ENCODE data around the gene ESRRG.
"Not testable (repeated sequence)": the region's sequence is repeated elsewhere in the genome, so short reads cannot be mapped to it uniquely, and the experiment has no call there.

The ESRRG gene

GRCh38 chr1:216705676-216706075, 17.6 kb downstream of the ESRRG start:
- TF ChIP-seq CTCF (IDR thresholded peaks at IDR 0.05; ENCODE audit: low read depth, low read length), result no peak

GRCh38 chr1:216704065-216704464, 19.2 kb downstream of the ESRRG start:
- H3K4me3 ChIP-seq (ENCODE audit: low read depth, low read length), result not testable (repeated sequence)

More at GRCh38 chr1:216705676-216706075, 17.6 kb downstream of the ESRRG start:
- H3K4me3 ChIP-seq (ENCODE audit: low read depth, low read length), result no peak overlapping the region

GRCh38 chr1:216702170-216702569, 21.1 kb downstream of the ESRRG start:
- no peak for TF ChIP-seq CTCF (IDR thresholded peaks at IDR 0.05; ENCODE audit: low read depth, low read length)
- H3K4me3 ChIP-seq (ENCODE audit: low read depth, low read length), result no peak overlapping the region

GRCh38 chr1:216700779-216701178, 22.4 kb downstream of the ESRRG start:
- no peak for TF ChIP-seq CTCF (IDR thresholded peaks at IDR 0.05; ENCODE audit: low read depth, low read length)

GRCh38 chr1:216691710-216692109, 31.5 kb downstream of the ESRRG start:
- H3K4me3 ChIP-seq (ENCODE audit: low read depth, low read length), result no peak overlapping the region
- no peak for TF ChIP-seq CTCF (IDR thresholded peaks at IDR 0.05; ENCODE audit: low read depth, low read length)

More at GRCh38 chr1:216700779-216701178, 22.4 kb downstream of the ESRRG start:
- no peak overlapping the region for H3K4me3 ChIP-seq (ENCODE audit: low read depth, low read length)

GRCh38 chr1:216690603-216691002, 32.6 kb downstream of the ESRRG start:
- TF ChIP-seq CTCF (IDR thresholded peaks at IDR 0.05; ENCODE audit: low read depth, low read length), result no peak
- no peak overlapping the region for H3K4me3 ChIP-seq (ENCODE audit: low read depth, low read length)

- TF ChIP-seq CTCF (IDR thresholded peaks at IDR 0.05; ENCODE audit: low read depth, low read length), result no peak
- no peak overlapping the region for H3K4me3 ChIP-seq (ENCODE audit: low read depth, low read length)
Measured at GRCh38 chr1:216688127-216688657, 35.0 kb downstream of the ESRRG start.
